CD14-positive monocyte (primary cell): Measurements from ENCODE around the gene ENTPD2. TPM values are rescaled to one million over a fixed set of nuclear protein-coding genes. Genes with fewer than 3 reads are reported as not detected.

ENCODE experiments used
- DNase-seq, 3 donors: peaks; one replicate each; pipeline ENCODE4 v3.0.0-alpha.2; 2011 to 2022
- H2AFZ ChIP-seq: 2 replicates; pipeline ENCODE4 v1.6.0; 2012; ENCODE audit warnings: mild to moderate bottlenecking, low read depth, low read length, inconsistent platforms; ENCODE audit not compliant: insufficient read depth, poor library complexity, severe bottlenecking
- H3K27ac ChIP-seq, 2 donors: 1 replicate in 1 of 2; 2 replicates in 1 of 2; pipeline ENCODE4 v1.5.1; 2012 to 2013; ENCODE audit warnings: low read length in 2 of 2, control low read depth in 1 of 2, inconsistent platforms in 1 of 2, low read depth in 1 of 2, mild to moderate bottlenecking in 1 of 2
- H3K27me3 ChIP-seq, 2 donors: one replicate each; pipeline versions ENCODE4 v1.6.0 to v1.6.1; 2011 to 2013; ENCODE audit warnings: low read length in 2 of 2; ENCODE audit not compliant: control insufficient read depth in 2 of 2, insufficient read depth in 2 of 2
- H3K36me3 ChIP-seq, 2 donors: replicated peaks in 1 of 2; 1 replicate in 1 of 2; 2 replicates in 1 of 2; pipeline versions ENCODE4 v1.5.1 to v1.6.1; 2012 to 2013; ENCODE audit warnings: low read length in 2 of 2, control low read depth in 1 of 2, inconsistent platforms in 1 of 2, mild to moderate bottlenecking in 1 of 2; ENCODE audit not compliant: insufficient read depth in 2 of 2, control insufficient read depth in 1 of 2
- H3K4me1 ChIP-seq, 2 donors: 1 replicate in 1 of 2; 2 replicates in 1 of 2; pipeline versions ENCODE4 v1.5.1 to v1.6.1; 2012 to 2013; ENCODE audit warnings: low read length in 2 of 2, control low read depth in 1 of 2, inconsistent platforms in 1 of 2, mild to moderate bottlenecking in 1 of 2, moderate library complexity in 1 of 2; ENCODE audit not compliant: insufficient read depth in 2 of 2, control insufficient read depth in 1 of 2
- H3K4me2 ChIP-seq: replicated peaks from 2 replicates; pipeline ENCODE3; 2012; ENCODE audit warnings: low read length, moderate library complexity, mild to moderate bottlenecking; ENCODE audit not compliant: poor library complexity, severe bottlenecking; ENCODE audit errors: extremely low read depth
- H3K4me3 ChIP-seq, 3 experiments: fragments of 200-600 bp in 1 of 3; sonication (generic) in 1 of 3; replicated peaks in 1 of 3; 1 replicate in 2 of 3; 2 replicates in 1 of 3; pipeline ENCODE4 v1.5.1; 2011 to 2013; ENCODE audit warnings: low read length in 3 of 3, mild to moderate bottlenecking in 3 of 3, control low read depth in 2 of 3, low read depth in 2 of 3, inconsistent platforms in 1 of 3, moderate library complexity in 1 of 3
- H3K79me2 ChIP-seq: 2 replicates; pipeline ENCODE4 v1.6.0; 2012; ENCODE audit warnings: mild to moderate bottlenecking, control low read depth, inconsistent platforms, low read length, moderate library complexity; ENCODE audit not compliant: insufficient read depth
- H3K9ac ChIP-seq: 2 replicates; pipeline ENCODE4 v1.6.0; 2017; ENCODE audit warnings: low read length, mild to moderate bottlenecking; ENCODE audit not compliant: insufficient read depth, poor library complexity, severe bottlenecking
- H3K9me3 ChIP-seq, 2 donors: replicated peaks in 1 of 2; 1 replicate in 1 of 2; 2 replicates in 1 of 2; pipeline versions ENCODE4 v1.5.1 to v1.6.1; 2012 to 2013; ENCODE audit warnings: low read length in 2 of 2, control low read depth in 1 of 2; ENCODE audit not compliant: control insufficient read depth in 1 of 2, insufficient read depth in 1 of 2
- H4K20me1 ChIP-seq: 2 replicates; pipeline ENCODE4 v1.6.0; 2012; ENCODE audit warnings: mild to moderate bottlenecking, low read length, control low read depth, moderate library complexity; ENCODE audit not compliant: insufficient read depth
- H3K27ac Mint-ChIP-seq, 7 donors: one replicate each; pipeline ENCODE4 v1.8.0; 2020; ENCODE audit warnings: mild to moderate bottlenecking in 7 of 7, mixed read lengths in 7 of 7, moderate library complexity in 6 of 7, inconsistent platforms in 2 of 7
- H3K27me3 Mint-ChIP-seq, 3 donors: one replicate each; pipeline ENCODE4 v1.8.0; 2021 to 2022; ENCODE audit warnings: low read depth in 3 of 3, mild to moderate bottlenecking in 3 of 3, mixed read lengths in 3 of 3, moderate library complexity in 3 of 3, inconsistent platforms in 1 of 3
- H3K36me3 Mint-ChIP-seq, 2 donors: one replicate each; pipeline ENCODE4 v1.8.0; 2020; ENCODE audit warnings: mixed read lengths in 2 of 2, inconsistent platforms in 1 of 2, mild to moderate bottlenecking in 1 of 2
- H3K4me1 Mint-ChIP-seq: one replicate; pipeline ENCODE4 v1.8.0; 2020; ENCODE audit warnings: mild to moderate bottlenecking, mixed read lengths
- H3K4me3 Mint-ChIP-seq, 2 donors: one replicate each; pipeline ENCODE4 v1.8.0; 2020; ENCODE audit warnings: mild to moderate bottlenecking in 2 of 2, mixed read lengths in 2 of 2, moderate library complexity in 1 of 2
- H3K9me3 Mint-ChIP-seq, 7 donors: one replicate each; pipeline ENCODE4 v1.8.0; 2020 to 2022; ENCODE audit warnings: mixed read lengths in 7 of 7, mild to moderate bottlenecking in 6 of 7, moderate library complexity in 6 of 7, inconsistent platforms in 2 of 7
- CTCF ChIP-seq: fragments of 200-600 bp; IDR thresholded peaks from one replicate; pipeline ENCODE4 v1.8.0; 2022; ENCODE audit warnings: antibody characterized with exemption, mild to moderate bottlenecking
- WGBS: methylation state at CpG from one replicate; pipeline ENCODE4 v1.1.5; 2013; ENCODE audit warnings: missing lambda C conversion rate; ENCODE audit not compliant: insufficient coverage; 5-methylcytosine and 5-hydroxymethylcytosine counted together
- intact Hi-C, 2 donors: fragments of 100-400 bp; cut with micrococcal nuclease; formaldehyde crosslinking; loops; one replicate each; pipeline versions ENCODE4 v1.15.0 to v1.15.1; 2023
- polyA plus RNA-seq, 3 donors: library from polyadenylated mRNA; depleted of rRNA in 1 of 3; unstranded in 2 of 3; stranded (reverse) in 1 of 3; fragments of 300-500 nt in 2 of 3; fragments of >200 nt in 1 of 3; fragmentation: Illumina TruSeq in 2 of 3; gene quantifications; 1 replicate in 2 of 3; 2 replicates in 1 of 3; pipeline ENCODE4 v1.2.3, GENCODE V29; 2012 to 2021

The ENTPD2 gene
- polyA plus RNA-seq, 3 donors: not detected

- H3K4me3 Mint-ChIP-seq: peak overlapping the region; percentile 89 to 91
- DNase-seq: no peak
- no peaks in the 10 kb centered on the region for H3K27me3 ChIP-seq
- intact Hi-C loops: loop anchor here in 1 of 2 donors (2.0 kb wide), 1 partner anchor 17 kb away; the partner anchor contains the start of gene SAPCD2
- peaks cover 18 to 35% of the 10 kb centered on the region in 2 donors for H3K36me3 ChIP-seq
- H3K4me1 ChIP-seq: peaks cover 23 to 28% of the 10 kb centered on the region in 2 donors
- peaks cover 0 to 9% (median 0%) of the 10 kb centered on the region in 7 donors for H3K9me3 Mint-ChIP-seq
- H3K4me2 ChIP-seq: peak overlapping the region; percentile 92
- peaks cover 0 to 3% (median 1%) of the 10 kb centered on the region in 3 donors for H3K27me3 Mint-ChIP-seq
- H3K36me3 Mint-ChIP-seq: peaks cover 29 to 51% of the 10 kb centered on the region in 2 donors
- TF ChIP-seq CTCF: no peak
- no peaks in the 10 kb centered on the region for H4K20me1 ChIP-seq
- H3K27ac Mint-ChIP-seq: peak overlapping the region; percentile 90 to 97 (median 95)
- H3K79me2 ChIP-seq: peaks cover 4% of the 10 kb centered on the region
- peak overlapping the region; percentile 75 to 77 (median 77) for H3K4me3 ChIP-seq
- no peaks in the 10 kb centered on the region for H3K9me3 ChIP-seq
- peaks cover 30% of the 10 kb centered on the region for H3K4me1 Mint-ChIP-seq
- peak overlapping the region; percentile 70 to 93 for H3K27ac ChIP-seq
- peak overlapping the region; percentile 87 for H2AFZ ChIP-seq
- peak overlapping the region; percentile 92 for H3K9ac ChIP-seq
- WGBS: 10% methylated on average over 19 of the region's 22 CpGs
These were observed 33.6 kb upstream of the ENTPD2 start for GRCh38 chr9:137087409-137087925.

DNA sequence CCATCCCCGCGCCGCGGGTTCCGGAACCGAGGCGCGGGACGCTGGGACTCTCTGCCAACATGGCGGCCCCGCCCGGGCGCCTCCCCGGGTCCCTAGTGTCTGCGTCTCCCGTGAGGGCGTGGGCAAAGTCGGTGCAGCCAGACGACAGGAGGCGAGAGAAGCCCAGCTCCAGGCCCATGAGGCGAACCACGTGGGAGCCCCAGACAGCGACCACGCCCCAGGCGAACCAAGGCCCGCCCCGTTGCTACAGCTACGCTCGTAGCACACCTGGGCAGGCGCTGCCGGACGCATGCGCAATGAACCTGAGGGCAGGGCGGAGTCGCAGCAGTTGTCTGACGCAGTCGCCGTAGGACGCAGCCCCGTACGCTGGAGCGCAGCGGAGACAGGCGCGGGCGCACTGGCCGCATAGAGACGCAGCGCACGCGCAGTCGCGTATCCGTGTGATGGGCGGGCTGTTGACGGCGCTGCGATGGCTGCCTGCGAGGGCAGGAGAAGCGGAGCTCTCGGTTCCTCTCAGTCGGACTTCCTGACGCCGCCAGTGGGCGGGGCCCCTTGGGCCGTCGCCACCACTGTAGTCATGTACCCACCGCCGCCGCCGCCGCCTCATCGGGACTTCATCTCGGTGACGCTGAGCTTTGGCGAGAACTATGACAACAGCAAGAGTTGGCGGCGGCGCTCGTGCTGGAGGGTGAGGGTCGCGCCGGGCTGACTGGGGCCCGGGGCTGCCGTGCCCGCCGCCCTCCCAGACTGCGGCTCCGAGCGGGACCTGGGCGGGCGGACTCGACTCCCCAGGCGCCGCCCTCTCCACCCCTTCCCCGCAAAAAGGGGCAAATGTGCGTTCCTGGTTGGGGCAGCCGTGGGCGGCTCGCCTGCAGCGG lies 32.9 kb upstream of the ENTPD2 start, which contains the start of gene MAN1B1:
MAN1B1 (plus strand) TSS at position 455 of the 878 bp plus-strand sequence; CDS start at position 470, 15 bp downstream.
- Histone ChIP-seq H3K9me3 (no peaks in the 10 kb centered on the region), H3K4me3 (peak within 1 kb of the TSS; percentile 75 to 77 (median 77)), H2AFZ (peak within 1 kb of the TSS; percentile 87), H3K27me3 (no peaks in the 10 kb centered on the region), H3K36me3 (peaks cover 25 to 35% of the 10 kb centered on the region in 2 donors), H3K9ac (peak within 1 kb of the TSS; percentile 92), H3K27ac (peak within 1 kb of the TSS; percentile 70 to 93), H4K20me1 (no peaks in the 10 kb centered on the region), H3K4me1 (peaks cover 23 to 28% of the 10 kb centered on the region in 2 donors), H3K4me2 (peak within 1 kb of the TSS; percentile 92), H3K79me2 (peaks cover 4% of the 10 kb centered on the region)
- H3K4me3 Mint-ChIP-seq: peak within 1 kb of the TSS; percentile 89 to 93
- no peak for TF ChIP-seq CTCF
- DNase-seq: peak; percentile 99 to 100 (median 100)
- under 1% methylated on average over 101 of the region's 101 CpGs for WGBS
- H3K27ac Mint-ChIP-seq: peak within 1 kb of the TSS; percentile 95 to 98 (median 97)
- intact Hi-C loops: loop anchor here in 1 of 2 donors (2.0 kb wide), 1 partner anchor 16 kb away; the partner anchor contains the start of gene SAPCD2
- H3K27me3 Mint-ChIP-seq: peaks cover 0 to 5% (median 1%) of the 10 kb centered on the region in 3 donors
- peaks cover 0 to 9% (median 0%) of the 10 kb centered on the region in 7 donors for H3K9me3 Mint-ChIP-seq
- peaks cover 30% of the 10 kb centered on the region for H3K4me1 Mint-ChIP-seq
- peaks cover 30 to 52% of the 10 kb centered on the region in 2 donors for H3K36me3 Mint-ChIP-seq
